Stimulated activated CD8-positive, alpha-beta memory T cell treated with anti-CD3 and anti-CD28 coated beads, Interleukin-12 subunit alpha, Interleukin-12 subunit beta, amount 100 ng/mL, for 1 hour (primary cell): ENCODE data around the gene LRTM1.

Source experiments
- DNase-seq: peaks from one replicate; pipeline ENCODE4 v3.0.0-alpha.2; 2020; ENCODE audit warnings: low read depth

LRTM1 gene

GRCh38 chr3:54928046-54928770 lies at the start of gene LRTM1:
Gene LRTM1, minus strand, starts transcription at chr3:54928059. Its CDS starts 148 bp downstream, at chr3:54927911.
- DNase-seq, result no peak

- no peak for DNase-seq
Measured at GRCh38 chr3:54977439-54977838, 49.6 kb upstream of the LRTM1 start.

GRCh38 chr3:54970895-54971294 lies 43.0 kb upstream of the LRTM1 start:
- no peak for DNase-seq

GRCh38 chr3:54969652-54970051 lies 41.8 kb upstream of the LRTM1 start:
- DNase-seq, result no peak

- DNase-seq, result no peak
Measured at GRCh38 chr3:54968546-54969172, 40.8 kb upstream of the LRTM1 start.

GRCh38 chr3:54967731-54968161 lies 39.9 kb upstream of the LRTM1 start:
- no peak for DNase-seq

GRCh38 chr3:54966979-54967378 lies 39.1 kb upstream of the LRTM1 start:
- no peak for DNase-seq

GRCh38 chr3:54965746-54966145 lies 37.9 kb upstream of the LRTM1 start:
- no peak for DNase-seq

- no peak for DNase-seq
Measured at GRCh38 chr3:54964081-54964480, 36.2 kb upstream of the LRTM1 start.

GRCh38 chr3:54963641-54964040 lies 35.8 kb upstream of the LRTM1 start:
- no peak for DNase-seq

GRCh38 chr3:54962200-54962599 lies 34.3 kb upstream of the LRTM1 start:
- DNase-seq, result no peak

GRCh38 chr3:54960701-54961100 lies 32.8 kb upstream of the LRTM1 start:
- no peak for DNase-seq

- DNase-seq, result no peak
Measured at GRCh38 chr3:54960082-54960481, 32.2 kb upstream of the LRTM1 start.

GRCh38 chr3:54957711-54958110 lies 29.9 kb upstream of the LRTM1 start:
- no peak for DNase-seq

GRCh38 chr3:54955941-54956340 lies 28.1 kb upstream of the LRTM1 start:
- DNase-seq, result no peak

- DNase-seq, result no peak
Measured at GRCh38 chr3:54955496-54955895, 27.6 kb upstream of the LRTM1 start.

GRCh38 chr3:54954521-54954920 lies 26.7 kb upstream of the LRTM1 start:
- DNase-seq, result no peak

GRCh38 chr3:54954022-54954421 lies 26.2 kb upstream of the LRTM1 start:
- DNase-seq, result no peak

- DNase-seq, result no peak
Measured at GRCh38 chr3:54951405-54951804, 23.5 kb upstream of the LRTM1 start.

- no peak for DNase-seq
Measured at GRCh38 chr3:54950391-54951003, 22.6 kb upstream of the LRTM1 start.

GRCh38 chr3:54949491-54950044 lies 21.7 kb upstream of the LRTM1 start:
- no peak for DNase-seq

GRCh38 chr3:54941690-54942362 lies 14.0 kb upstream of the LRTM1 start:
- no peak for DNase-seq
